HepG2 (cell line): ENCODE results near the gene TAS1R3. TPM values are rescaled to one million over a fixed set of nuclear protein-coding genes. Genes with fewer than 3 reads are reported as not detected.

ENCODE experiments used
- ARNTL ChIP-seq: sonication (generic); formaldehyde crosslinking; IDR thresholded peaks from 2 replicates; pipeline ENCODE4 v1.4.0; 2020; ENCODE audit warnings: mild to moderate bottlenecking, missing genetic modification reagents
- ATF7-NPFF ChIP-seq: sonication (generic); formaldehyde crosslinking; IDR thresholded peaks from 2 replicates; pipeline ENCODE4 v1.8.1; 2023; ENCODE audit warnings: mild to moderate bottlenecking, low read depth, missing genetic modification reagents, moderate library complexity
- CTCF ChIP-seq: sonication (generic); formaldehyde crosslinking; IDR thresholded peaks from 2 replicates; pipeline ENCODE4 v1.5.0; 2020; ENCODE audit warnings: mild to moderate bottlenecking, missing genetic modification reagents, moderate library complexity
- FOXP1 ChIP-seq, 2 experiments: fragments of 450-650 bp in 1 of 2; IDR thresholded peaks; 2 replicates each; pipeline ENCODE4 v1.6.1; 2017 to 2018; ENCODE audit warnings: antibody characterized with exemption in 1 of 2
- ISL2 ChIP-seq: sonication (generic); formaldehyde crosslinking; IDR thresholded peaks from 2 replicates; pipeline ENCODE4 v1.5.0; 2020; ENCODE audit warnings: missing genetic modification reagents
- KAT8 ChIP-seq: IDR thresholded peaks from 2 replicates; pipeline ENCODE4 v1.6.1; 2016; ENCODE audit warnings: missing genetic modification reagents, missing compliant biosample characterization
- KLF12 ChIP-seq: sonication (generic); formaldehyde crosslinking; IDR thresholded peaks from 2 replicates; pipeline ENCODE4 v1.4.0; 2020; ENCODE audit warnings: missing genetic modification reagents, borderline replicate concordance
- LCORL ChIP-seq, 2 experiments: fragments of 450-650 bp in 1 of 2; sonication (generic) in 1 of 2; formaldehyde crosslinking in 1 of 2; IDR thresholded peaks; 2 replicates each; pipeline versions ENCODE4 v1.5.0 to v1.6.1; 2017 to 2020; ENCODE audit warnings: antibody characterized with exemption in 1 of 2, missing genetic modification reagents in 1 of 2
- MLX ChIP-seq: IDR thresholded peaks from 2 replicates; pipeline ENCODE4 v1.6.1; 2016
- MTA1 ChIP-seq: sonication (generic); formaldehyde crosslinking; IDR thresholded peaks from 2 replicates; pipeline ENCODE4 v1.4.0; 2020; ENCODE audit warnings: missing genetic modification reagents, mild to moderate bottlenecking, borderline replicate concordance
- MTF2 ChIP-seq: sonication (generic); formaldehyde crosslinking; IDR thresholded peaks from 2 replicates; pipeline ENCODE4 v1.5.0; 2020; ENCODE audit warnings: missing genetic modification reagents, borderline replicate concordance
- NBN ChIP-seq: fragments of 450-650 bp; conservative IDR thresholded peaks from 2 replicates; pipeline ENCODE4 v1.6.1; 2017
- PAXIP1 ChIP-seq: sonication (generic); formaldehyde crosslinking; conservative IDR thresholded peaks from 2 replicates; pipeline ENCODE4 v1.4.0; 2020; ENCODE audit warnings: mild to moderate bottlenecking, missing genetic modification reagents, moderate library complexity
- RARG ChIP-seq: sonication (generic); formaldehyde crosslinking; IDR thresholded peaks from 2 replicates; pipeline ENCODE4 v1.4.0; 2020; ENCODE audit warnings: low read depth, mild to moderate bottlenecking, missing genetic modification reagents
- ZC3H4 ChIP-seq: sonication (generic); formaldehyde crosslinking; IDR thresholded peaks from 2 replicates; pipeline ENCODE4 v1.4.0; 2020; ENCODE audit warnings: missing genetic modification reagents, borderline replicate concordance
- ZNF44 ChIP-seq: sonication (generic); formaldehyde crosslinking; IDR thresholded peaks from 2 replicates; pipeline ENCODE4 v1.5.1; 2020; ENCODE audit warnings: mild to moderate bottlenecking, missing genetic modification reagents
- ZNF773 ChIP-seq: sonication (generic); formaldehyde crosslinking; IDR thresholded peaks from 2 replicates; pipeline ENCODE4 v1.4.0; 2020; ENCODE audit warnings: missing genetic modification reagents, borderline replicate concordance
- polyA plus RNA-seq, 8 experiments: library from polyadenylated mRNA; depleted of rRNA in 3 of 8; stranded (reverse) in 7 of 8; unstranded in 1 of 8; fragments of >200 nt; fragmentation: Illumina TruSeq in 4 of 8; extraction: Trizol in 4 of 8; gene quantifications; 2 replicates each; pipeline versions ENCODE4 v1.2.1 to v1.2.3, GENCODE V29; 2011 to 2016; ENCODE audit warnings: low read depth in 4 of 8, missing spikeins in 1 of 8, mixed read lengths in 1 of 8; ENCODE audit not compliant: insufficient read depth in 1 of 8
- total RNA-seq, 5 experiments: library from RNA; depleted of rRNA; stranded (reverse); fragments of >200 nt; fragmentation: Illumina TruSeq; extraction: Trizol; gene quantifications; 2 replicates each; pipeline ENCODE4 v1.2.3, GENCODE V29; 2016; ENCODE audit warnings: low read depth in 1 of 5
- TF ChIP-seq, protein P1 (sequence below): sonication (generic); formaldehyde crosslinking; IDR thresholded peaks from 2 replicates; pipeline ENCODE4 v1.4.0; 2020; ENCODE audit warnings: missing genetic modification reagents
- TF ChIP-seq, protein P2 (sequence below): sonication (generic); formaldehyde crosslinking; IDR thresholded peaks from 2 replicates; pipeline ENCODE4 v1.8.0; 2022; ENCODE audit warnings: missing genetic modification reagents, mild to moderate bottlenecking, inconsistent platforms, borderline replicate concordance

The TAS1R3 gene
- total and polyA plus RNA-seq, 2 of the 13 experiments (the other 11 are each of a cell fraction or from before 2014, with no cell fraction given), result 0.13 to 0.15 TPM

- TF ChIP-seq, protein P1, sequence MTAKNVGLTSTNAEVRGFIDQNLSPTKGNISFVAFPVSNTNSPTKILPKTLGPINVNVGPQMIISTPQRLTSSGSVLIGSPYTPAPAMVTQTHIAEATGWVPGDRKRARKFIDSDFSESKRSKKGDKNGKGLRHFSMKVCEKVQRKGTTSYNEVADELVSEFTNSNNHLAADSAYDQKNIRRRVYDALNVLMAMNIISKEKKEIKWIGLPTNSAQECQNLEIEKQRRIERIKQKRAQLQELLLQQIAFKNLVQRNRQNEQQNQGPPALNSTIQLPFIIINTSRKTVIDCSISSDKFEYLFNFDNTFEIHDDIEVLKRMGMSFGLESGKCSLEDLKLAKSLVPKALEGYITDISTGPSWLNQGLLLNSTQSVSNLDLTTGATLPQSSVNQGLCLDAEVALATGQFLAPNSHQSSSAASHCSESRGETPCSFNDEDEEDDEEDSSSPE, result 0 out of 2 replicates have a peak, but pooled peaks have one; percentile 16
- TF ChIP-seq KAT8 (CRISPR knock-in tag) (0 out of 2 replicates have a peak, but pooled peaks have one; percentile 27), ZNF44 (CRISPR knock-in tag) (no peak), CTCF (peak; percentile 31), KLF12 (CRISPR knock-in tag) (0 out of 2 replicates have a peak, but pooled peaks have one; percentile 31), MTF2 (no peak), FOXP1 (IDR thresholded peaks at IDR 0.05) (no peak), FOXP1 (CRISPR knock-in tag; IDR thresholded peaks at IDR 0.05) (peak; percentile 34), ARNTL (peak; percentile 60; the same call in 1 of the 2 replicates), ISL2 (peak; percentile 51; the same call in 1 of the 2 replicates), ATF7-NPFF (0 out of 2 replicates have a peak, but pooled peaks have one; percentile 3), RARG (CRISPR knock-in tag) (no peak), NBN (no peak), ZC3H4 (CRISPR knock-in tag) (peak; percentile 80; the same call in 1 of the 2 replicates), PAXIP1 (CRISPR knock-in tag) (peak; percentile 81), MLX (CRISPR knock-in tag) (peak; percentile 30; the same call in 1 of the 2 replicates), LCORL (IDR thresholded peaks at IDR 0.05) (no peak), LCORL (CRISPR knock-in tag; IDR thresholded peaks at IDR 0.05) (peak; percentile 81), MTA1 (peak; percentile 83; the same call in 1 of the 2 replicates), ZNF773 (no peak)
- TF ChIP-seq, protein P2, sequence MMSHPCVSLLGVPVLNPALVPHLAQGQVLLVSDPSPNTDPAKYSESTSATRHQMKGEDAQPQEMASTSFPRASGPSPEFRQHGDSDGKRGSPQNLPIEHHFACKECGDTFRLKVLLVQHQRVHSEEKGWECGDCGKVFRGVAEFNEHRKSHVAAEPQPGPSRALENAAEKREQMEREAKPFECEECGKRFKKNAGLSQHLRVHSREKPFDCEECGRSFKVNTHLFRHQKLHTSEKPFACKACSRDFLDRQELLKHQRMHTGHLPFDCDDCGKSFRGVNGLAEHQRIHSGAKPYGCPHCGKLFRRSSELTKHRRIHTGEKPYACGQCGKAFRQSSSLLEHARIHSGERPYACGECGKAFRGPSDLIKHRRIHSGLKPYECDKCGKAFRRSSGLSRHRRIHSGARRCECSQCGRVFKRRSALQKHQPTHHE (CRISPR knock-in tag), result 0 out of 2 replicates have a peak, but pooled peaks have one; percentile 27
Observed at GRCh38 chr1:1359664-1360468, 28.8 kb downstream of the TAS1R3 start (continued).
